BE2C (cell line): ENCODE data around the gene SSBP4.

Experiments used
- DNase-seq: peaks from one replicate; pipeline ENCODE4 v3.0.0-alpha.2; 2020
- H3K27me3 ChIP-seq: fragments of 250-450 bp; sonication (Bioruptor Pico); 2 replicates; pipeline ENCODE4 v1.5.1; 2020; ENCODE audit warnings: mild to moderate bottlenecking
- H3K36me3 ChIP-seq: fragments of 250-450 bp; sonication (Bioruptor Pico); 2 replicates; pipeline ENCODE4 v1.5.1; 2020; ENCODE audit warnings: mild to moderate bottlenecking
- H3K4me1 ChIP-seq: fragments of 250-450 bp; sonication (Bioruptor Pico); 2 replicates; pipeline ENCODE4 v1.5.1; 2020
- H3K4me3 ChIP-seq: 2 replicates; pipeline ENCODE4 v1.5.1; 2011; ENCODE audit warnings: low read depth, low read length
- H3K9me3 ChIP-seq: fragments of 250-450 bp; sonication (Bioruptor Pico); 2 replicates; pipeline ENCODE4 v1.5.1; 2020
- CTCF ChIP-seq: IDR thresholded peaks from 2 replicates; pipeline ENCODE4 v1.5.1; 2012; ENCODE audit warnings: mild to moderate bottlenecking, low read depth, low read length

Gene SSBP4

GRCh38 chr19:18388100-18388959 is 30.9 kb upstream of the SSBP4 start:
- no peaks in the 10 kb centered on the region for H3K36me3 ChIP-seq
- H3K27me3 ChIP-seq = peaks cover 10% of the 10 kb centered on the region
- H3K9me3 ChIP-seq = no peaks in the 10 kb centered on the region
- DNase-seq = peak; percentile 83
- peak; percentile 89 for TF ChIP-seq CTCF
- peak overlapping the region; percentile 8 for H3K4me3 ChIP-seq
- H3K4me1 ChIP-seq = no peaks in the 10 kb centered on the region

- H3K4me3 ChIP-seq = no peak overlapping the region
- no peak for DNase-seq
- H3K27me3 ChIP-seq = peaks cover 10% of the 10 kb centered on the region
Measured at GRCh38 chr19:18388960-18389725, 30.1 kb upstream of the SSBP4 start.

GRCh38 chr19:18389726-18390064 is 29.5 kb upstream of the SSBP4 start:
- no peaks in the 10 kb centered on the region for H3K4me1 ChIP-seq
- TF ChIP-seq CTCF = no peak
- H3K36me3 ChIP-seq = no peaks in the 10 kb centered on the region
- no peak for DNase-seq
- no peak overlapping the region for H3K4me3 ChIP-seq
- H3K27me3 ChIP-seq = peaks cover 10% of the 10 kb centered on the region
- H3K9me3 ChIP-seq = no peaks in the 10 kb centered on the region

More at GRCh38 chr19:18388960-18389725, 30.1 kb upstream of the SSBP4 start:
- Histone ChIP-seq H3K4me1 (no peaks in the 10 kb centered on the region), H3K9me3 (no peaks in the 10 kb centered on the region), H3K36me3 (no peaks in the 10 kb centered on the region)
- TF ChIP-seq CTCF = no peak

GRCh38 chr19:18390065-18390907 is 28.9 kb upstream of the SSBP4 start:
- no peak for DNase-seq
- no peaks in the 10 kb centered on the region for H3K36me3 ChIP-seq
- H3K27me3 ChIP-seq = peaks cover 10% of the 10 kb centered on the region
- H3K9me3 ChIP-seq = no peaks in the 10 kb centered on the region
- H3K4me3 ChIP-seq = no peak overlapping the region
- TF ChIP-seq CTCF = no peak
- H3K4me1 ChIP-seq = no peaks in the 10 kb centered on the region

- no peak for TF ChIP-seq CTCF
- Histone ChIP-seq H3K27me3 (peaks cover 10% of the 10 kb centered on the region), H3K36me3 (no peaks in the 10 kb centered on the region), H3K4me3 (no peak overlapping the region), H3K4me1 (no peaks in the 10 kb centered on the region), H3K9me3 (no peaks in the 10 kb centered on the region)
- no peak for DNase-seq
Measured at GRCh38 chr19:18391509-18392075, 27.6 kb upstream of the SSBP4 start.
